ENCODE data around the gene GSDMA.

GSDMA gene

DNA sequence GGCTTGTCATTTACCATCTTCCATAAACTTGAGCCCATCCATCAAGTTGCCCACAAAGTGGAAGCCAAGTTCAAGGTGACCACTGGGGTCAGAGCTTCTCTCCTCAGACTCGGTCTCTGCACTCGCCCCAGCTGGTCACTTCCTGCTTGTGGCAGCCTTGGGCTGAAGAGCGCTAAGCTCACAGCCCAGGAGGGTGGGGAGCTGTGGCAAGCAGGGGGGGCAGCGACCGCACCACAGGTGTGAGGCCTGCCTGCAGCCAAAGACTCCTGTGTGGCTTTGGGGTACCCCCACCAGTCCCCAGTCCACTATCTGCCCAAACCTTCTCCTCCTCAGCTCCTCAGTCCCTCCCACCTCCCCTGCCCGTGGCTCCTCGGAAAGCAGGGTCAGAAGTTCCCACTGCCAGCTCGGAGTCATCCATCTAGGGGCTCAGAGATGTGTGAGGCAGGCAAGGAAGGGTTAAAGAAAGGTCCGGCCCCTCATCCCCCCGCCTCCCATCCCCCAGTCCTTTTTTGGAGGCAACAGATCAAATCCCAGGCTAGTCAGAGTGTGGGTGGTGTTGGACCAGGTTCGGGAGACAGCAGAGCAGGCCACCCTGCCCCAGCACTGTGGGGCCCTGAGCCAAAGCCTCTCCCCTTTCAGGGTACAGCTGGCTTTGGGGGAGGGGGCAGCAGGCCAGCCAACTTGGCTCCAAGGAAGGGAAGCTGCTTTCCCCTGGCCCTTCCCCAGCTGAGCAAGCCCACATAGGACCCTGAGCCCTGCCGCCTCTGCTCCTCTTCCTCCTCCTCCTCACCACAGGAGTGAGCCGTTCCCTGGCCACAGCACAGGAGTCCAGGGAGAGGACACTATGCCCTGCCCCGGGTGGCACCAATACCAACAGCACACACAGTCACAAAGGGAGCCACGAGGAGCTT, 55.7 kb downstream of the GSDMA start:
- no peak overlapping the region for H2BK120ac ChIP-seq (ENCODE audit: insufficient read depth, low read length, poor library complexity)
- no peak overlapping the region for H3K27ac ChIP-seq (ENCODE audit: low read depth, low read length)
- no peak overlapping the region for H2BK12ac ChIP-seq (ENCODE audit: low read length)
- no peak overlapping the region for H3K4me3 ChIP-seq (ENCODE audit: low read depth, low read length)
- no peak overlapping the region for H2BK5ac ChIP-seq (ENCODE audit: low read depth, low read length, poor library complexity)
- no peak overlapping the region for H3K4ac ChIP-seq (ENCODE audit: low read depth, low read length)
- no peak overlapping the region for H3K9ac ChIP-seq (ENCODE audit: low read length)
- H4K12ac ChIP-seq (ENCODE audit: low read depth, low read length), result no peak overlapping the region
- H3K14ac ChIP-seq (ENCODE audit: low read length), result no peak overlapping the region
- no peaks in the 10 kb centered on the region for H3K79me1 ChIP-seq (ENCODE audit: low read length)
- no peak overlapping the region for H3K18ac ChIP-seq (ENCODE audit: low read length)
- no peaks in the 10 kb centered on the region for H3K4me1 ChIP-seq (ENCODE audit: control insufficient read depth in 1 of 2, insufficient read depth in 2 of 2, low read length in 2 of 2)
- no CpG with 5 or more reads among the region's 15 CpGs for WGBS (ENCODE audit: extremely low coverage, insufficient coverage, insufficient read length)
- peaks cover 42% of the 10 kb centered on the region in 2 experiments for H3K36me3 ChIP-seq (ENCODE audit: control insufficient read depth in 1 of 2, insufficient read depth in 2 of 2, low read length in 2 of 2)
- H3K9me3 ChIP-seq (ENCODE audit: insufficient read depth, low read depth, low read length), result no peaks in the 10 kb centered on the region
- no peak for DNase-seq
- H2AFZ ChIP-seq (ENCODE audit: insufficient read depth, low read length, poor library complexity), result peak overlapping the region; percentile 3
- H3K23ac ChIP-seq (ENCODE audit: low read length), result no peak overlapping the region
- H3K27me3 ChIP-seq (ENCODE audit: insufficient read depth, low read length), result no peaks in the 10 kb centered on the region
- H3K4me2 ChIP-seq (ENCODE audit: low read length), result no peak overlapping the region
- no peak overlapping the region for H4K91ac ChIP-seq (ENCODE audit: low read depth, low read length)
- H2AK5ac ChIP-seq (ENCODE audit: low read length), result no peak overlapping the region
- no peak overlapping the region for H4K8ac ChIP-seq (ENCODE audit: low read depth, low read length)
- H3K79me2 ChIP-seq (ENCODE audit: control insufficient read depth, insufficient read depth, low read length, poor library complexity), result no peaks in the 10 kb centered on the region

GRCh38 chr17:40019140-40019991, 56.6 kb downstream of the GSDMA start:
- H2BK120ac ChIP-seq (ENCODE audit: insufficient read depth, low read length, poor library complexity), result no peak overlapping the region
- H3K79me1 ChIP-seq (ENCODE audit: low read length), result no peaks in the 10 kb centered on the region
- no peak overlapping the region for H2BK12ac ChIP-seq (ENCODE audit: low read length)
- H3K79me2 ChIP-seq (ENCODE audit: control insufficient read depth, insufficient read depth, low read length, poor library complexity), result no peaks in the 10 kb centered on the region
- no peak overlapping the region for H3K4ac ChIP-seq (ENCODE audit: low read depth, low read length)
- no peak overlapping the region for H3K27ac ChIP-seq (ENCODE audit: low read depth, low read length)
- H3K9ac ChIP-seq (ENCODE audit: low read length), result no peak overlapping the region
- no peak overlapping the region for H3K23ac ChIP-seq (ENCODE audit: low read length)
- peak overlapping the region; percentile 32 for H3K4me3 ChIP-seq (ENCODE audit: low read depth, low read length)
- no peak overlapping the region for H4K12ac ChIP-seq (ENCODE audit: low read depth, low read length)
- no peak for DNase-seq
- no peaks in the 10 kb centered on the region for H3K27me3 ChIP-seq (ENCODE audit: insufficient read depth, low read length)
- H4K8ac ChIP-seq (ENCODE audit: low read depth, low read length), result no peak overlapping the region
- peaks cover 45 to 46% of the 10 kb centered on the region in 2 experiments for H3K36me3 ChIP-seq (ENCODE audit: control insufficient read depth in 1 of 2, insufficient read depth in 2 of 2, low read length in 2 of 2)
- H4K91ac ChIP-seq (ENCODE audit: low read depth, low read length), result no peak overlapping the region
- no CpG with 5 or more reads among the region's 24 CpGs for WGBS (ENCODE audit: extremely low coverage, insufficient coverage, insufficient read length)
- H3K14ac ChIP-seq (ENCODE audit: low read length), result no peak overlapping the region
- no peak overlapping the region for H3K4me2 ChIP-seq (ENCODE audit: low read length)
- no peaks in the 10 kb centered on the region for H3K9me3 ChIP-seq (ENCODE audit: insufficient read depth, low read depth, low read length)
- no peaks in the 10 kb centered on the region for H3K4me1 ChIP-seq (ENCODE audit: control insufficient read depth in 1 of 2, insufficient read depth in 2 of 2, low read length in 2 of 2)
- no peak overlapping the region for H2AFZ ChIP-seq (ENCODE audit: insufficient read depth, low read length, poor library complexity)
- H2AK5ac ChIP-seq (ENCODE audit: low read length), result no peak overlapping the region
- H2BK5ac ChIP-seq (ENCODE audit: low read depth, low read length, poor library complexity), result no peak overlapping the region
- no peak overlapping the region for H3K18ac ChIP-seq (ENCODE audit: low read length)

DNA sequence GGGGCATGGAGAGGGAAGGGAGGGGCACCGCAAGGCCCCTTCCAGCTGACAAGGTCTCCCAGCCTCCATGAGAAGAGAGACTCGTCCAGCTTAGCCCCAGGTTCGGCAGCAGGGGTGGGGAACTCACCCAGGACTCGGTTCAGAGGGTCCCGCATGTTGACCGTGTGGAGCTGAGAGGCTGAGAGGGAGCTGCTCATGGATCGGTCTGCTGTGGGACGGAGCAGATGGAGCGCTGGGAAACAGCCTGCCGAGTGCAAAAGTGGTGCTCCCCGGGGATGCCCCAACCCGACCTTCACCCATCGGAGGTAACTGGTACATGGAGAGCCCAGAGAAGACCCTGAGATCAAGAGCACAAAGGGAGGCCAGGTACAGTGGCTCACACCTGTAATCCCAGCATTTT, 57.3 kb downstream of the GSDMA start:
- Histone ChIP-seq H2AFZ (ENCODE audit: insufficient read depth, low read length, poor library complexity) (no peak overlapping the region), H3K27ac (ENCODE audit: low read depth, low read length) (no peak overlapping the region), H2BK5ac (ENCODE audit: low read depth, low read length, poor library complexity) (no peak overlapping the region)

DNA sequence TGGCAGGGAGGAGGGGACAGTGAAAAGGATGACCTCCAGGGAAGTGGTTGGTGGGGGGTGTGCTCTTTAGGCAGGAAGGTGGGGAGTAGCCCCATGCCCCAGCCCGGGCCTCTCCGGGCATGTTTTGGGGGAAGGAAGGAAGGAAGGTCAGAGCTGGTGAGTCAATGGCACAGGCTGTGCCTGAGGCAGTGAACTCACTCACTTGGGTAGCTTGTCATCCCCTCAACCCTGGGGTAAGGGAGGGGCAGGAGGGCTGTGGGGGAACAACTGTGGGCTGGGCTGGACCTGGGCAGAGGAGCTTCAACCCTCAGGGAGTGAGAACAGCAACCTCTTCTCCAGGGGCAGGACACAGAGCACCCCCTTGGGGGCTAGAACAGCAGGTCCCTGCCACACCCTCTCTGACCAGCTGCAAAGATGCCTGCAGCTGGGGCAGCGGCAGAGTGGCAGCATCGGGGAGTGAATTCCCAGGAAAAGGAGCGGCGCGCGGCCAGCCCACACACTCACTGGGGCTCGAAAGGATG, 58.7 kb downstream of the GSDMA start:
- H3K4me2 ChIP-seq (ENCODE audit: low read length), result no peak overlapping the region
- H3K27me3 ChIP-seq (ENCODE audit: insufficient read depth, low read length), result no peaks in the 10 kb centered on the region
- H3K4me1 ChIP-seq (ENCODE audit: control insufficient read depth in 1 of 2, insufficient read depth in 2 of 2, low read length in 2 of 2), result no peaks in the 10 kb centered on the region
- no peak overlapping the region for H2BK12ac ChIP-seq (ENCODE audit: low read length)
- H3K18ac ChIP-seq (ENCODE audit: low read length), result no peak overlapping the region
- H3K9ac ChIP-seq (ENCODE audit: low read length), result no peak overlapping the region
- H3K9me3 ChIP-seq (ENCODE audit: insufficient read depth, low read depth, low read length), result no peaks in the 10 kb centered on the region
- no peak overlapping the region for H4K12ac ChIP-seq (ENCODE audit: low read depth, low read length)
- H4K91ac ChIP-seq (ENCODE audit: low read depth, low read length), result no peak overlapping the region
- peaks cover 59 to 63% of the 10 kb centered on the region in 2 experiments for H3K36me3 ChIP-seq (ENCODE audit: control insufficient read depth in 1 of 2, insufficient read depth in 2 of 2, low read length in 2 of 2)
- no peak overlapping the region for H4K8ac ChIP-seq (ENCODE audit: low read depth, low read length)
- no peak overlapping the region for H2BK120ac ChIP-seq (ENCODE audit: insufficient read depth, low read length, poor library complexity)
- H3K4ac ChIP-seq (ENCODE audit: low read depth, low read length), result no peak overlapping the region
- no peak overlapping the region for H2AFZ ChIP-seq (ENCODE audit: insufficient read depth, low read length, poor library complexity)
- H3K27ac ChIP-seq (ENCODE audit: low read depth, low read length), result no peak overlapping the region
- no peak overlapping the region for H3K4me3 ChIP-seq (ENCODE audit: low read depth, low read length)
- H3K79me2 ChIP-seq (ENCODE audit: control insufficient read depth, insufficient read depth, low read length, poor library complexity), result no peaks in the 10 kb centered on the region
- H2BK5ac ChIP-seq (ENCODE audit: low read depth, low read length, poor library complexity), result no peak overlapping the region
- H3K79me1 ChIP-seq (ENCODE audit: low read length), result no peaks in the 10 kb centered on the region
- H3K23ac ChIP-seq (ENCODE audit: low read length), result no peak overlapping the region
- no peak for DNase-seq
- WGBS (ENCODE audit: extremely low coverage, insufficient coverage, insufficient read length), result no CpG with 5 or more reads among the region's 9 CpGs
- no peak overlapping the region for H2AK5ac ChIP-seq (ENCODE audit: low read length)
- no peak overlapping the region for H3K14ac ChIP-seq (ENCODE audit: low read length)

More for the DNA sequence above, 57.3 kb downstream of the GSDMA start:
- Histone ChIP-seq H2BK12ac (ENCODE audit: low read length) (no peak overlapping the region), H3K9ac (ENCODE audit: low read length) (no peak overlapping the region), H2BK120ac (ENCODE audit: insufficient read depth, low read length, poor library complexity) (no peak overlapping the region), H3K79me1 (ENCODE audit: low read length) (no peaks in the 10 kb centered on the region), H4K91ac (ENCODE audit: low read depth, low read length) (no peak overlapping the region), H3K18ac (ENCODE audit: low read length) (no peak overlapping the region), H4K12ac (ENCODE audit: low read depth, low read length) (no peak overlapping the region), H3K4me2 (ENCODE audit: low read length) (no peak overlapping the region), H2AK5ac (ENCODE audit: low read length) (no peak overlapping the region), H3K4me1 (ENCODE audit: control insufficient read depth in 1 of 2, insufficient read depth in 2 of 2, low read length in 2 of 2) (no peaks in the 10 kb centered on the region), H3K23ac (ENCODE audit: low read length) (no peak overlapping the region), H3K4me3 (ENCODE audit: low read depth, low read length) (no peak overlapping the region), H4K8ac (ENCODE audit: low read depth, low read length) (no peak overlapping the region), H3K36me3 (ENCODE audit: control insufficient read depth in 1 of 2, insufficient read depth in 2 of 2, low read length in 2 of 2) (peaks cover 49 to 50% of the 10 kb centered on the region in 2 experiments), H3K79me2 (ENCODE audit: control insufficient read depth, insufficient read depth, low read length, poor library complexity) (no peaks in the 10 kb centered on the region), H3K27me3 (ENCODE audit: insufficient read depth, low read length) (no peaks in the 10 kb centered on the region), H3K4ac (ENCODE audit: low read depth, low read length) (no peak overlapping the region), H3K9me3 (ENCODE audit: insufficient read depth, low read depth, low read length) (no peaks in the 10 kb centered on the region), H3K14ac (ENCODE audit: low read length) (no peak overlapping the region)
- WGBS (ENCODE audit: extremely low coverage, insufficient coverage, insufficient read length), result no CpG with 5 or more reads among the region's 13 CpGs
- no peak for DNase-seq

Measured in trophoblast cell (in vitro differentiated cells and primary cell).